Posterior vena cava (tissue), 2 donors: Measurements from ENCODE around the gene HSPB6. TPM values are rescaled to one million over a fixed set of nuclear protein-coding genes. Genes with fewer than 3 reads are reported as not detected.
"Not testable (repeated sequence)": the region's sequence is repeated elsewhere in the genome, so short reads cannot be mapped to it uniquely, and the experiment has no call there.

Experiments
- DNase-seq: peaks from one replicate; pipeline ENCODE4 v3.0.0-alpha.2; 2020; ENCODE audit warnings: low spot score
- intact Hi-C, 2 donors: fragments of 100-400 bp; cut with DNase I; formaldehyde crosslinking; loops; one replicate each; pipeline versions ENCODE4 v1.14.1 to v1.14.2; 2022 to 2023
- total RNA-seq, 2 donors: library from RNA; stranded (reverse); fragmentation: NEBNext Ultra II Directional; extraction: Animal tissue kit (Norgen Biotek cat#: 25700); gene quantifications; one replicate each; pipeline ENCODE4 v1.2.1, GENCODE V29; 2021
- donor health status: DM: yes; HTN: yes; CAD: no.
- donor health status: DM: yes; HTN: yes; CAD: no.

HSPB6 gene
- total RNA-seq, 2 donors from 2014 or later: 290 to 412 TPM

GRCh38 chr19:35738021-35738886 lies 18.6 kb downstream of the HSPB6 start:
- intact Hi-C loops: no loop called here
- peak; percentile 80 for DNase-seq

- DNase-seq: no peak
Measured at GRCh38 chr19:35736913-35737886, 19.6 kb downstream of the HSPB6 start.

GRCh38 chr19:35734889-35735288 lies 21.9 kb downstream of the HSPB6 start:
- intact Hi-C loops: no loop called here
- DNase-seq: no peak

More at GRCh38 chr19:35736913-35737886, 19.6 kb downstream of the HSPB6 start:
- intact Hi-C loops: no loop called here

- peak; percentile 79 for DNase-seq
- intact Hi-C loops: no loop called here
Measured at GRCh38 chr19:35734273-35734672, 22.6 kb downstream of the HSPB6 start.

- peak; percentile 74 for DNase-seq
- intact Hi-C loops: no loop called here
Measured at GRCh38 chr19:35733180-35734125, 23.4 kb downstream of the HSPB6 start.

- peak; percentile 80 for DNase-seq
- intact Hi-C loops: no loop called here
Measured at GRCh38 chr19:35732540-35733179, 24.2 kb downstream of the HSPB6 start.

- no peak for DNase-seq
- intact Hi-C loops: no loop called here
Measured at GRCh38 chr19:35731779-35732405, 24.9 kb downstream of the HSPB6 start.

DNA sequence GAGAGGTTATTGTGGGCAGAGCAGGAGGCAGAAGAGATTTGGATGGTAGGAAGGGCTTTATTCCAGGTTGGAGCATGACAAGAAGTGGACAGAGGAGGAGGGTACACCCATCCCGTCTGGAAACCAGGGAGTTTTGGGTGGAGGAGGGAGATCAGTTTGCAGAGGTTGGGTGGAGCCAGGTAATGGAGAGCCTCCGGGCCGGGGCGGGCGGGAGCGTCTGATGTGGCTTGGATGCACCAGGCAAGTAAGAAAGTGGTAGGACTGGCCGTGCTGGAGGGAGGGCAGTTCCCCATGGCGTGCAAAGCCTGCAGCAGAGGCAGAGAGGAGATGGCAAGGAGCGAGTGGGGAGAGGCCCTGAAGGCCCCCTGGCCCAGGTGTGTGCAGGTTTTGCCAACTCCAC lies 25.5 kb downstream of the HSPB6 start:
- no peak for DNase-seq
- intact Hi-C loops: no loop called here

DNA sequence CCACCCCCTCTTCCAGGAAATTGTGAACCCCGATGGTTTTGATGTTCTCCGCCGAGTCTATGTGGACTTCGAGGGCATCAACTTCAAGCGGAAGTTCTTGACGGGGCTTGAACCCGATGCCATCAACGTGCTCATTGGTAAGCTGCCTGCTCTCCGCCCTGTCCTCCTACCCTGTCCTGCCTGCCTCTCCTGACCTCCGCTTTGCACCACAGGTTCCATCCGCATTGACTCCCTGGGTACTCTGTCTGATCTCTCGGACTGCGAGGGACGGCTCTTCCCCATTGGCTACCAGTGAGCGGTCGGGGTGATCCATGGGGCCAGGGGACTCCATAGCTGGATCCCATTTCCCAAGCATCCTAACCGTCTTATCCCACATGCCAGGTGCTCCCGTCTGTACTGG lies 26.5 kb downstream of the HSPB6 start:
- DNase-seq: no peak
- intact Hi-C loops: no loop called here

- intact Hi-C loops: no loop called here
- no peak for DNase-seq
Measured at GRCh38 chr19:35729763-35730162, 27.1 kb downstream of the HSPB6 start.

DNA sequence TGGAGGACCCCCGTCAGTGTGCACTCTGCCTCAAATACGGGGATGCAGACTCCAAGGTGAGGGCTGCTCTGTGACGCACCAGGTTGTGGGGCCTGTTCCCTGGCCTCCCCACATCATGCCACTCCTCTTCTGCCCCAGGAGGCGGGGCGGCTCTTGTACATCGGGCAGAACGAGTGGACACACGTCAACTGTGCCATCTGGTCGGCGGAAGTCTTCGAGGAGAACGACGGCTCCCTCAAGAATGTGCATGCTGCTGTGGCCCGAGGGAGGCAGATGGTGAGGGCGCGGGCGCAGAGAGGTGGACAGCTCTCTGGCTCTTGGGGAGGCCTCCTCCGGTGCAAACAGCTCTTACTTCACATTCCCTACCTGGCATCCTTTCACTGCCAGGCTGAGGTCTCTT lies 27.8 kb downstream of the HSPB6 start:
- intact Hi-C loops: no loop called here
- no peak for DNase-seq

- DNase-seq: no peak
- intact Hi-C loops: no loop called here
Measured at GRCh38 chr19:35727956-35728706, 28.7 kb downstream of the HSPB6 start.

GRCh38 chr19:35727053-35727955 lies 29.5 kb downstream of the HSPB6 start:
- no peak for DNase-seq
- intact Hi-C loops: no loop called here

GRCh38 chr19:35725216-35725861 lies 31.5 kb downstream of the HSPB6 start:
- DNase-seq: no peak
- intact Hi-C loops: no loop called here

DNA sequence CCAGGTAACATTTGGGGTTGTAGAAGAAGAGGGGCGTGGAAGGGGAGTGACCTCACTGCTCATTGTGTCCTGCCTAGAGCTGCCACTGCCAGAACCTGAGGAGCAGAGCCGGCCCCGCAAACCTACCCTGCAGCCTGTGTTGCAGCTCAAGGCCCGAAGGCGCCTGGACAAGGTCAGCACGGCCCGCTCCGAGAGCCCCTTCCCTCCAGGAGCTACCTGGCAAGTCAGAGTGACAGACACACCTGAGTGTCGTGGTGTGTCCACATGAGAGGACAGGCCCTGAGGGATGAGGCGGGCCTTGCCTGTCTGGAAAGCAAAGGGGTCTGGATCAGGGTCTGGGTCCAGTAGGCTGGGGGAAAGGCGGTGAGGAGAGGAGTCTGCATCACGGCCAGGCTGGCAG lies 32.3 kb downstream of the HSPB6 start:
- intact Hi-C loops: no loop called here

DNA sequence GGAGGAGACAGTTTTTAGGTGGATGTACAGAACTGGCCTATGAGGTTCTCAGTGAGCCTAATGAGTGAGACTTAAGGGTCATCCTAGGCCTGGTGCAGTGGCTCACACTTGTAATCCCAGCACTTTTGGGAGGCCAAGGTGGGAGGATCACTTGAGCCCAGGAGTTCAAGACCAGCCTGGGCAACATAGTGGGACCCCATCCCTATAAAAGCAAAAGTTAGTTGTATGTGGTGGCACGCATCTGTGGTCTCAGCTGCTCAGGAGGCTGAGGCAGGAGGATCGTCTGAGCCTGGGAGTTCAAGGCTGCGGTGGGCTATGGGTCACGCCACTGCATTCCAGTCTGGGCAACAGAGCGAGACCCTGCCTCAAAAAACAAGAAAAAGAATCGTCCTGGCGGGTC lies 32.7 kb downstream of the HSPB6 start:
- DNase-seq, intact Hi-C loops: not testable (repeated sequence)

More for the DNA sequence above, 32.3 kb downstream of the HSPB6 start:
- no peak for DNase-seq
